HEK293 (cell line): Measurements from ENCODE around the gene CLIC3.
A peak's percentile ranks its signal among the peaks of the same experiment; 100 is the strongest.

Experiments
- HIC1 ChIP-seq: fragments of 450-650 bp; formaldehyde crosslinking; IDR thresholded peaks from 2 replicates; pipeline ENCODE4 v1.5.1; 2016; ENCODE audit warnings: missing biosample characterization, missing genetic modification characterization
- HOXA7 ChIP-seq: sonication (generic); formaldehyde crosslinking; IDR thresholded peaks from 2 replicates; pipeline ENCODE4 v1.8.1; 2022; ENCODE audit warnings: missing genetic modification reagents, borderline replicate concordance
- KLF16 ChIP-seq: fragments of 450-650 bp; formaldehyde crosslinking; IDR thresholded peaks from 2 replicates; pipeline ENCODE4 v1.5.1; 2017; ENCODE audit warnings: missing biosample characterization, missing genetic modification characterization
- KLF8 ChIP-seq: fragments of 450-650 bp; formaldehyde crosslinking; IDR thresholded peaks from 2 replicates; pipeline ENCODE4 v1.5.1; 2016; ENCODE audit warnings: missing biosample characterization, missing genetic modification characterization
- MYNN ChIP-seq: fragments of 450-650 bp; formaldehyde crosslinking; IDR thresholded peaks from 2 replicates; pipeline ENCODE4 v1.5.1; 2016; ENCODE audit warnings: missing biosample characterization, missing genetic modification characterization, borderline replicate concordance
- PBX3 ChIP-seq: sonication (generic); formaldehyde crosslinking; IDR thresholded peaks from 2 replicates; pipeline ENCODE4 v1.8.1; 2022; ENCODE audit warnings: mild to moderate bottlenecking, moderate library complexity, missing genetic modification reagents
- YY1 ChIP-seq: fragments of 450-650 bp; formaldehyde crosslinking; IDR thresholded peaks from 2 replicates; pipeline ENCODE4 v1.5.1; 2018; ENCODE audit warnings: missing biosample characterization, missing genetic modification characterization
- ZBTB17 ChIP-seq: fragments of 450-650 bp; formaldehyde crosslinking; IDR thresholded peaks from 2 replicates; pipeline ENCODE4 v1.5.1; 2016; ENCODE audit warnings: missing biosample characterization, missing genetic modification characterization
- ZEB2 ChIP-seq: fragments of 450-650 bp; formaldehyde crosslinking; IDR thresholded peaks from 2 replicates; pipeline ENCODE4 v1.5.1; 2016; ENCODE audit warnings: missing biosample characterization, missing genetic modification characterization
- ZFP37 ChIP-seq: fragments of 450-650 bp; formaldehyde crosslinking; IDR thresholded peaks from 2 replicates; pipeline ENCODE4 v1.5.1; 2016; ENCODE audit warnings: missing biosample characterization, missing genetic modification characterization
- ZNF112 ChIP-seq: fragments of 450-650 bp; formaldehyde crosslinking; IDR thresholded peaks from 2 replicates; pipeline ENCODE4 v1.5.0; 2017; ENCODE audit warnings: missing biosample characterization, missing genetic modification characterization
- ZNF266 ChIP-seq: fragments of 450-650 bp; formaldehyde crosslinking; IDR thresholded peaks from 2 replicates; pipeline ENCODE4 v1.5.1; 2016; ENCODE audit warnings: missing biosample characterization, missing genetic modification characterization, low read depth
- ZNF391 ChIP-seq: fragments of 450-650 bp; formaldehyde crosslinking; IDR thresholded peaks from 2 replicates; pipeline ENCODE4 v1.5.1; 2016; ENCODE audit warnings: low read depth, missing biosample characterization, missing genetic modification characterization, borderline replicate concordance
- ZNF621 ChIP-seq: fragments of 450-650 bp; formaldehyde crosslinking; IDR thresholded peaks from 2 replicates; pipeline ENCODE4 v1.5.1; 2017; ENCODE audit warnings: missing biosample characterization, missing genetic modification characterization
- ZNF645 ChIP-seq: fragments of 450-650 bp; formaldehyde crosslinking; IDR thresholded peaks from 2 replicates; pipeline ENCODE4; 2016; ENCODE audit warnings: missing biosample characterization, missing genetic modification characterization
- ZNF654 ChIP-seq: fragments of 450-650 bp; formaldehyde crosslinking; IDR thresholded peaks from 2 replicates; pipeline ENCODE4 v1.5.1; 2016; ENCODE audit warnings: low read depth, missing biosample characterization, missing genetic modification characterization
- ZNF785 ChIP-seq: fragments of 450-650 bp; formaldehyde crosslinking; IDR thresholded peaks from 2 replicates; pipeline ENCODE4 v1.5.1; 2016; ENCODE audit warnings: missing biosample characterization, missing genetic modification characterization
- ZNF837 ChIP-seq: fragments of 450-650 bp; formaldehyde crosslinking; IDR thresholded peaks from 2 replicates; pipeline ENCODE4 v1.5.1; 2016; ENCODE audit warnings: missing biosample characterization, missing genetic modification characterization
- ZSCAN23 ChIP-seq: fragments of 450-650 bp; formaldehyde crosslinking; IDR thresholded peaks from 2 replicates; pipeline ENCODE4 v1.5.1; 2016; ENCODE audit warnings: missing biosample characterization, missing genetic modification characterization
- ZSCAN5A ChIP-seq: fragments of 450-650 bp; formaldehyde crosslinking; IDR thresholded peaks from 2 replicates; pipeline ENCODE4 v1.5.1; 2016; ENCODE audit warnings: missing biosample characterization, missing genetic modification characterization
- ZXDB ChIP-seq: fragments of 450-650 bp; formaldehyde crosslinking; IDR thresholded peaks from 2 replicates; pipeline ENCODE4 v1.5.1; 2016; ENCODE audit warnings: missing biosample characterization, missing genetic modification characterization
- TF ChIP-seq, protein P1 (sequence below): fragments of 450-650 bp; formaldehyde crosslinking; IDR thresholded peaks from 2 replicates; pipeline ENCODE4 v1.5.1; 2016; ENCODE audit warnings: missing biosample characterization, missing genetic modification characterization
- TF ChIP-seq, protein P2 (sequence below): fragments of 450-650 bp; formaldehyde crosslinking; IDR thresholded peaks from 2 replicates; pipeline ENCODE4 v1.5.1; 2016; ENCODE audit warnings: missing biosample characterization, missing genetic modification characterization, low read depth
- TF ChIP-seq, protein P3 (sequence below): fragments of 450-650 bp; formaldehyde crosslinking; IDR thresholded peaks from 2 replicates; pipeline ENCODE4 v1.5.1; 2016; ENCODE audit warnings: missing biosample characterization, missing genetic modification characterization

CLIC3 gene

GRCh38 chr9:136991993-136992818 is 4.2 kb downstream of the CLIC3 start, which contains the start of gene PAXX (continued):
- TF ChIP-seq, protein P1, sequence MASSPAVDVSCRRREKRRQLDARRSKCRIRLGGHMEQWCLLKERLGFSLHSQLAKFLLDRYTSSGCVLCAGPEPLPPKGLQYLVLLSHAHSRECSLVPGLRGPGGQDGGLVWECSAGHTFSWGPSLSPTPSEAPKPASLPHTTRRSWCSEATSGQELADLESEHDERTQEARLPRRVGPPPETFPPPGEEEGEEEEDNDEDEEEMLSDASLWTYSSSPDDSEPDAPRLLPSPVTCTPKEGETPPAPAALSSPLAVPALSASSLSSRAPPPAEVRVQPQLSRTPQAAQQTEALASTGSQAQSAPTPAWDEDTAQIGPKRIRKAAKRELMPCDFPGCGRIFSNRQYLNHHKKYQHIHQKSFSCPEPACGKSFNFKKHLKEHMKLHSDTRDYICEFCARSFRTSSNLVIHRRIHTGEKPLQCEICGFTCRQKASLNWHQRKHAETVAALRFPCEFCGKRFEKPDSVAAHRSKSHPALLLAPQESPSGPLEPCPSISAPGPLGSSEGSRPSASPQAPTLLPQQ (tag by site-specific recombination): peak; percentile 93
- TF ChIP-seq ZNF837 (no peak), KLF16 (peak; percentile 93), ZNF621 (tag by site-specific recombination) (no peak), HIC1 (no peak), KLF8 (tag by site-specific recombination) (peak; percentile 85), MYNN (tag by site-specific recombination) (no peak), ZNF645 (tag by site-specific recombination) (no peak), ZSCAN23 (0 out of 2 replicates have a peak, but pooled peaks have one; percentile 44), ZNF654 (tag by site-specific recombination) (no peak), ZFP37 (tag by site-specific recombination) (no peak), ZNF785 (tag by site-specific recombination) (no peak), HOXA7 (0 out of 2 replicates have a peak, but pooled peaks have one; percentile 53), ZNF266 (tag by site-specific recombination) (no peak), ZNF112 (tag by site-specific recombination) (no peak), PBX3 (CRISPR knock-in tag) (no peak), ZSCAN5A (tag by site-specific recombination) (peak; percentile 36; the same call in 1 of the 2 replicates), ZXDB (tag by site-specific recombination) (peak; percentile 64; the same call in 1 of the 2 replicates), YY1 (peak; percentile 71), ZEB2 (tag by site-specific recombination) (peak; percentile 79; the same call in 1 of the 2 replicates), ZNF391 (tag by site-specific recombination) (peak; percentile 51; the same call in 1 of the 2 replicates), ZBTB17 (tag by site-specific recombination) (peak; percentile 75)
- TF ChIP-seq, protein P2, sequence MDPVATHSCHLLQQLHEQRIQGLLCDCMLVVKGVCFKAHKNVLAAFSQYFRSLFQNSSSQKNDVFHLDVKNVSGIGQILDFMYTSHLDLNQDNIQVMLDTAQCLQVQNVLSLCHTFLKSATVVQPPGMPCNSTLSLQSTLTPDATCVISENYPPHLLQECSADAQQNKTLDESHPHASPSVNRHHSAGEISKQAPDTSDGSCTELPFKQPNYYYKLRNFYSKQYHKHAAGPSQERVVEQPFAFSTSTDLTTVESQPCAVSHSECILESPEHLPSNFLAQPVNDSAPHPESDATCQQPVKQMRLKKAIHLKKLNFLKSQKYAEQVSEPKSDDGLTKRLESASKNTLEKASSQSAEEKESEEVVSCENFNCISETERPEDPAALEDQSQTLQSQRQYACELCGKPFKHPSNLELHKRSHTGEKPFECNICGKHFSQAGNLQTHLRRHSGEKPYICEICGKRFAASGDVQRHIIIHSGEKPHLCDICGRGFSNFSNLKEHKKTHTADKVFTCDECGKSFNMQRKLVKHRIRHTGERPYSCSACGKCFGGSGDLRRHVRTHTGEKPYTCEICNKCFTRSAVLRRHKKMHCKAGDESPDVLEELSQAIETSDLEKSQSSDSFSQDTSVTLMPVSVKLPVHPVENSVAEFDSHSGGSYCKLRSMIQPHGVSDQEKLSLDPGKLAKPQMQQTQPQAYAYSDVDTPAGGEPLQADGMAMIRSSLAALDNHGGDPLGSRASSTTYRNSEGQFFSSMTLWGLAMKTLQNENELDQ (tag by site-specific recombination): no peak
- TF ChIP-seq, protein P3, sequence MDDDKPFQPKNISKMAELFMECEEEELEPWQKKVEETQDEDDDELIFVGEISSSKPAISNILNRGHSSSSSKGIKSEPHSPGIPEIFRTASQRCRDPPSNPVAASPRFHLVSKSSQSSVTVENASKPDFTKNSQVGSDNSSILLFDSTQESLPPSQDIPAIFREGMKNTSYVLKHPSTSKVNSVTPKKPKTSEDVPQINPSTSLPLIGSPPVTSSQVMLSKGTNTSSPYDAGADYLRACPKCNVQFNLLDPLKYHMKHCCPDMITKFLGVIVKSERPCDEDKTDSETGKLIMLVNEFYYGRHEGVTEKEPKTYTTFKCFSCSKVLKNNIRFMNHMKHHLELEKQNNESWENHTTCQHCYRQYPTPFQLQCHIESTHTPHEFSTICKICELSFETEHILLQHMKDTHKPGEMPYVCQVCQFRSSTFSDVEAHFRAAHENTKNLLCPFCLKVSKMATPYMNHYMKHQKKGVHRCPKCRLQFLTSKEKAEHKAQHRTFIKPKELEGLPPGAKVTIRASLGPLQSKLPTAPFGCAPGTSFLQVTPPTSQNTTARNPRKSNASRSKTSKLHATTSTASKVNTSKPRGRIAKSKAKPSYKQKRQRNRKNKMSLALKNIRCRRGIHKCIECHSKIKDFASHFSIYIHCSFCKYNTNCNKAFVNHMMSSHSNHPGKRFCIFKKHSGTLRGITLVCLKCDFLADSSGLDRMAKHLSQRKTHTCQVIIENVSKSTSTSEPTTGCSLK (tag by site-specific recombination): no peak
